ENCODE results near the gene COL11A1. TPM values are rescaled to one million over a fixed set of nuclear protein-coding genes. Genes with fewer than 3 reads are reported as not detected.

COL11A1 gene
- total RNA-seq, 1 donor from 2014 or later, result 85.6 TPM

GRCh38 chr1:103122983-103123720 lies 14.8 kb upstream of the COL11A1 start:
- H3K27me3 ChIP-seq (ENCODE audit: control insufficient read depth in 3 of 3, insufficient read depth in 3 of 3, low read length in 3 of 3), result peaks cover 0 to 2% (median 0%) of the 10 kb centered on the region in 3 donors
- H3K4me3 ChIP-seq (ENCODE audit: low read length in 3 of 3), result no peak overlapping the region
- no peaks in the 10 kb centered on the region for H3K36me3 ChIP-seq (ENCODE audit: control insufficient read depth in 3 of 3, insufficient read depth in 3 of 3, low read length in 3 of 3)
- peaks cover 0 to 2% (median 0%) of the 10 kb centered on the region in 3 donors for H3K9me3 ChIP-seq (ENCODE audit: control insufficient read depth in 3 of 3, low read length in 3 of 3)
- H3K4me1 ChIP-seq (ENCODE audit: control insufficient read depth in 3 of 3, insufficient read depth in 3 of 3, low read length in 3 of 3), result no peaks in the 10 kb centered on the region
- H3K9ac ChIP-seq (ENCODE audit: low read depth in 1 of 3, low read length in 3 of 3), result no peak overlapping the region
- no peak overlapping the region for H3K27ac ChIP-seq (ENCODE audit: low read depth, low read length)

- Histone ChIP-seq H3K4me3 (ENCODE audit: low read length in 3 of 3) (no peak overlapping the region), H3K9me3 (ENCODE audit: control insufficient read depth in 3 of 3, low read length in 3 of 3) (peaks cover 0 to 2% (median 0%) of the 10 kb centered on the region in 3 donors), H3K27ac (ENCODE audit: low read depth, low read length) (no peak overlapping the region), H3K4me1 (ENCODE audit: control insufficient read depth in 3 of 3, insufficient read depth in 3 of 3, low read length in 3 of 3) (no peaks in the 10 kb centered on the region), H3K27me3 (ENCODE audit: control insufficient read depth in 3 of 3, insufficient read depth in 3 of 3, low read length in 3 of 3) (peaks cover 0 to 2% (median 0%) of the 10 kb centered on the region in 3 donors), H3K9ac (ENCODE audit: low read depth in 1 of 3, low read length in 3 of 3) (no peak overlapping the region), H3K36me3 (ENCODE audit: control insufficient read depth in 3 of 3, insufficient read depth in 3 of 3, low read length in 3 of 3) (no peaks in the 10 kb centered on the region)
These were observed 12.7 kb upstream of the COL11A1 start for GRCh38 chr1:103120981-103121380.

DNA sequence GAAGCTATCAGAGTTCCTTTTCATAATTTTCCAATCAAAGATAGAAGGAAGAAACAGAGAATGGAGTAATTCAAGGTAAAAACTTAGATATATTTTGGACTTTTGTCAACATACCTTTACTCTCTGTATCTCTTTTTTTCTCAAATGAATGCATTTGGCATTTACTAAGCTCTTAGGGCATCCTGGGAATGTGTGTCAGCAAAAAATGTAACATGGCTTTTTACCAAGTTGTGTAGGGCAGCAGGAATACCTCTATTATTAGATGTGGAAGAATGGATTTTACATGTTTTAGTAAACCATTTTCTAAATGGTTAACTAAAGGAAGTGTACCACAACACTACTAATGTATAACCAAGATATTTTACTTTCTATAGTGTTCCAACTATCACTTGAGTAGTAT lies 4.2 kb upstream of the COL11A1 start:
- Histone ChIP-seq H3K36me3 (ENCODE audit: control insufficient read depth in 3 of 3, insufficient read depth in 3 of 3, low read length in 3 of 3) (no peaks in the 10 kb centered on the region), H3K27me3 (ENCODE audit: control insufficient read depth in 3 of 3, insufficient read depth in 3 of 3, low read length in 3 of 3) (peaks cover 0 to 5% (median 3%) of the 10 kb centered on the region in 3 donors), H3K4me1 (ENCODE audit: control insufficient read depth in 3 of 3, insufficient read depth in 3 of 3, low read length in 3 of 3) (peaks cover 0 to 15% (median 2%) of the 10 kb centered on the region in 3 donors), H3K9ac (ENCODE audit: low read depth in 1 of 3, low read length in 3 of 3) (no peak overlapping the region), H3K27ac (ENCODE audit: low read depth, low read length) (no peak overlapping the region), H3K4me3 (ENCODE audit: low read length in 3 of 3) (no peak overlapping the region), H3K9me3 (ENCODE audit: control insufficient read depth in 3 of 3, low read length in 3 of 3) (no peaks in the 10 kb centered on the region)

- H3K9ac ChIP-seq (ENCODE audit: low read depth in 1 of 3, low read length in 3 of 3), result no peak overlapping the region
- no peaks in the 10 kb centered on the region for H3K9me3 ChIP-seq (ENCODE audit: control insufficient read depth in 3 of 3, low read length in 3 of 3)
- H3K36me3 ChIP-seq (ENCODE audit: control insufficient read depth in 3 of 3, insufficient read depth in 3 of 3, low read length in 3 of 3), result no peaks in the 10 kb centered on the region
- no peak overlapping the region for H3K4me3 ChIP-seq (ENCODE audit: low read length in 3 of 3)
- H3K27ac ChIP-seq (ENCODE audit: low read depth, low read length), result no peak overlapping the region
- H3K4me1 ChIP-seq (ENCODE audit: control insufficient read depth in 3 of 3, insufficient read depth in 3 of 3, low read length in 3 of 3), result peaks cover 1 to 15% (median 2%) of the 10 kb centered on the region in 3 donors
- peaks cover 0 to 5% (median 3%) of the 10 kb centered on the region in 3 donors for H3K27me3 ChIP-seq (ENCODE audit: control insufficient read depth in 3 of 3, insufficient read depth in 3 of 3, low read length in 3 of 3)
These were observed 3.6 kb upstream of the COL11A1 start for GRCh38 chr1:103111926-103112325.

DNA sequence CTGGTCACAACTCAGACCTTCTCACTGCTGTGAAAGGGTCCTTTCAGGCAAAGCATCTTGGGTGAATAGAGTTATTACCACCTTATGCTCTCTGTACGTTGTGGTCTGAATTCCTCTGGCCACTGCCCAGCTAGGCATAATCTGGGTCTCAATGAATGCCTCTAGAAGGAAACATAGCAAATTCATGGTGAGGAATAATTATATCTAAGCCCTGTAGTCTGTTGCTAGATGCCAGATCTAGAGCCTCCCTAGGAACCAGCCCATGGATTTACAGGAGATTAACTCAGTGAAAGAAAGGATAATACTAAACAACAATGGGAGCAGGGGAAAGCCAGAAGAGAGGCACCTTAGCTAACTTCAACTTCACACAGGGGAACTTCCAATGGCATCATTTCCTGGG lies 2.4 kb upstream of the COL11A1 start:
- Histone ChIP-seq H3K27me3 (ENCODE audit: control insufficient read depth in 3 of 3, insufficient read depth in 3 of 3, low read length in 3 of 3) (peaks cover 0 to 8% (median 3%) of the 10 kb centered on the region in 3 donors), H3K4me1 (ENCODE audit: control insufficient read depth in 3 of 3, insufficient read depth in 3 of 3, low read length in 3 of 3) (peaks cover 5 to 21% (median 6%) of the 10 kb centered on the region in 3 donors), H3K27ac (ENCODE audit: low read depth, low read length) (no peak overlapping the region), H3K36me3 (ENCODE audit: control insufficient read depth in 3 of 3, insufficient read depth in 3 of 3, low read length in 3 of 3) (no peaks in the 10 kb centered on the region), H3K9me3 (ENCODE audit: control insufficient read depth in 3 of 3, low read length in 3 of 3) (no peaks in the 10 kb centered on the region), H3K9ac (ENCODE audit: low read depth in 1 of 3, low read length in 3 of 3) (no peak overlapping the region), H3K4me3 (ENCODE audit: low read length in 3 of 3) (no peak overlapping the region)

- no peak overlapping the region for H3K4me3 ChIP-seq (ENCODE audit: low read length in 3 of 3)
- peaks cover 5 to 21% (median 6%) of the 10 kb centered on the region in 3 donors for H3K4me1 ChIP-seq (ENCODE audit: control insufficient read depth in 3 of 3, insufficient read depth in 3 of 3, low read length in 3 of 3)
- no peaks in the 10 kb centered on the region for H3K36me3 ChIP-seq (ENCODE audit: control insufficient read depth in 3 of 3, insufficient read depth in 3 of 3, low read length in 3 of 3)
- peaks cover 0 to 8% (median 3%) of the 10 kb centered on the region in 3 donors for H3K27me3 ChIP-seq (ENCODE audit: control insufficient read depth in 3 of 3, insufficient read depth in 3 of 3, low read length in 3 of 3)
- H3K9me3 ChIP-seq (ENCODE audit: control insufficient read depth in 3 of 3, low read length in 3 of 3), result no peaks in the 10 kb centered on the region
- H3K27ac ChIP-seq (ENCODE audit: low read depth, low read length), result no peak overlapping the region
- H3K9ac ChIP-seq (ENCODE audit: low read depth in 1 of 3, low read length in 3 of 3), result no peak overlapping the region
These were observed 1.1 kb upstream of the COL11A1 start for GRCh38 chr1:103109311-103109920.

DNA sequence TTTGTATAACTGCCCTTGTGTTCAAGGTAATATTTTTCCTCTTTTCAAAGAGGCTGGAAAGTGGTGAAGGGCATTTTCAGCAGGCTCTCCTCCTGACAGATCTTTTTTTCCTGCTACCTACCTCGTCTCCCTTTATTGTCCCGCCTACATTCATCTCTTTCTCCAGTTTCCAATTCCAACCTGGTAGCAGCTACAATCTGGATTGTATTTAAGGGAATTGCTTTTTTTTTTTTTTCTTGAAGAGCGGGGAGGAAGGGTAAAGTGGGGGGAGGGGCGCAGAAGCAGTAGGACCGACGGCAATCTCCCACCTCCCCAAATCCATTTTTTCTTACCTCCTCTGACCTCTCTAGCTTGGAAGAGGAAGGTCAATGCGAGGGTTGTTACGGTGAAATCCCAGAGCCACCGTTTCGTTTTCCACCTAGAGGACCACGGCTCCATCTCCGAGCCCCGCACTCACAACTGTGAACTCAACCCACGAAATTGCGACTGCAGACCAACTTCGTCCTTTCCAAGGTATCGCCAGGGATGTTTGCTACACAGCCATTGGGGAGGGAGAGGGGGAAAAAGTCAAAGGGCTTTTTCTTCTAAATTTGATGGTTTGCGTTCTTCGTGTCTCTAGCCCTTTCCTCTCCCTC lies 464 bp downstream of the COL11A1 start:
- Histone ChIP-seq H3K4me1 (ENCODE audit: control insufficient read depth in 3 of 3, insufficient read depth in 3 of 3, low read length in 3 of 3) (peaks cover 5 to 21% (median 6%) of the 10 kb centered on the region in 3 donors), H3K9me3 (ENCODE audit: control insufficient read depth in 3 of 3, low read length in 3 of 3) (no peaks in the 10 kb centered on the region), H3K36me3 (ENCODE audit: control insufficient read depth in 3 of 3, insufficient read depth in 3 of 3, low read length in 3 of 3) (no peaks in the 10 kb centered on the region), H3K27me3 (ENCODE audit: control insufficient read depth in 3 of 3, insufficient read depth in 3 of 3, low read length in 3 of 3) (peaks cover 0 to 8% (median 3%) of the 10 kb centered on the region in 3 donors), H3K4me3 (ENCODE audit: low read length in 3 of 3) (peak overlapping the region; percentile 46 to 65 (median 48)), H3K27ac (ENCODE audit: low read depth, low read length) (no peak overlapping the region), H3K9ac (ENCODE audit: low read depth in 1 of 3, low read length in 3 of 3) (no peak overlapping the region)

- Histone ChIP-seq H3K4me3 (ENCODE audit: low read length in 3 of 3) (peak overlapping the region; percentile 58 to 75 (median 60)), H3K4me1 (ENCODE audit: control insufficient read depth in 3 of 3, insufficient read depth in 3 of 3, low read length in 3 of 3) (peaks cover 5 to 21% (median 6%) of the 10 kb centered on the region in 3 donors), H3K27me3 (ENCODE audit: control insufficient read depth in 3 of 3, insufficient read depth in 3 of 3, low read length in 3 of 3) (peaks cover 0 to 8% (median 3%) of the 10 kb centered on the region in 3 donors), H3K36me3 (ENCODE audit: control insufficient read depth in 3 of 3, insufficient read depth in 3 of 3, low read length in 3 of 3) (no peaks in the 10 kb centered on the region), H3K9me3 (ENCODE audit: control insufficient read depth in 3 of 3, low read length in 3 of 3) (no peaks in the 10 kb centered on the region), H3K27ac (ENCODE audit: low read depth, low read length) (no peak overlapping the region), H3K9ac (ENCODE audit: low read depth in 1 of 3, low read length in 3 of 3) (peak overlapping the region in 1 of 3 donors; percentile 60)
These were observed 1.6 kb downstream of the COL11A1 start for GRCh38 chr1:103106426-103107341.

DNA sequence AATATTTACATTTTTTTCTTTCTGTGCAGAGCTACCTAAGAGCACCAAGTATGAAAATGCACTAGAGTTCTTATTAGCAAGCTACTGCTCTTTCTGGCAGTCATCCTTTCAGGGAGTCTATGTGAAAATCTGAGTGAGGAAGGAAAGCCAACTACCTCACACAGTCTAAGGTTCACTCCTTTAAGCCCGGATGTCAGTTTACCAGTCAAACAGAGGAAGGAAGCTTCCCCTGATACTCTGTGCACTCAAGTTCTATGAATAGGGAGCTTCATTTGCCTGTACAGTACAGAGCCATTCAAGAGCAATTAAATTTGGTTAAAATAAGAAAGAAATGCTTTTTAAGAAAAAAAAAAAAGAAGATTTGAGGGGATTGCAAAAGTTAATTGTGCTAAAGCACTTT lies 6.9 kb downstream of the COL11A1 start:
- Histone ChIP-seq H3K27ac (ENCODE audit: low read depth, low read length) (no peak overlapping the region), H3K4me3 (ENCODE audit: low read length in 3 of 3) (no peak overlapping the region), H3K9ac (ENCODE audit: low read depth in 1 of 3, low read length in 3 of 3) (no peak overlapping the region), H3K36me3 (ENCODE audit: control insufficient read depth in 3 of 3, insufficient read depth in 3 of 3, low read length in 3 of 3) (no peaks in the 10 kb centered on the region), H3K4me1 (ENCODE audit: control insufficient read depth in 3 of 3, insufficient read depth in 3 of 3, low read length in 3 of 3) (peaks cover 0 to under 1% (median 0%) of the 10 kb centered on the region in 3 donors), H3K9me3 (ENCODE audit: control insufficient read depth in 3 of 3, low read length in 3 of 3) (no peaks in the 10 kb centered on the region), H3K27me3 (ENCODE audit: control insufficient read depth in 3 of 3, insufficient read depth in 3 of 3, low read length in 3 of 3) (no peaks in the 10 kb centered on the region)

All from skeletal muscle tissue (tissue), 4 donors.